SK-N-SH (cell line): ENCODE results near the gene KLF16.

Experiments
- EZH2phosphoT487 ChIP-seq: fragments of 200-600 bp; sonication (generic); IDR thresholded peaks from 2 replicates; pipeline ENCODE4 v1.6.1; 2017; ENCODE audit warnings: low read depth, mixed run types, mild to moderate bottlenecking, antibody characterized with exemption, moderate library complexity, borderline replicate concordance
- GABPA ChIP-seq: IDR thresholded peaks from 2 replicates; pipeline ENCODE4 v1.4.0; 2012; ENCODE audit warnings: low read depth, mild to moderate bottlenecking
- POLR2AphosphoS5 ChIP-seq: IDR thresholded peaks from 2 replicates; pipeline ENCODE4 v1.6.1; 2012; ENCODE audit warnings: low read depth, low read length
- REST ChIP-seq: IDR thresholded peaks from 2 replicates; pipeline ENCODE4 v1.6.1; 2012; ENCODE audit warnings: mild to moderate bottlenecking, low read depth, low read length, moderate library complexity
- SMC3 ChIP-seq: IDR thresholded peaks from 2 replicates; pipeline ENCODE4 v1.6.1; 2012; ENCODE audit warnings: low read depth, low read length, improper control_type of control experiment

- TF ChIP-seq POLR2AphosphoS5, result no peak
- no peak for TF ChIP-seq REST
- TF ChIP-seq SMC3, result no peak
- no peak for TF ChIP-seq GABPA
- TF ChIP-seq EZH2phosphoT487, result no peak
These were observed 11.5 kb downstream of the KLF16 start for GRCh38 chr19:1851654-1852580.
